NCI-H510A treated with DMSO at 0.1 percent for 48 hours (cell line): ENCODE data around the gene TCERG1L.

Experiments
- DNase-seq: peaks from one replicate; lab custom pipeline; 2025; lab: John Stamatoyannopoulos, UW

The TCERG1L gene

GRCh38 chr10:131227163-131227740 lies 84.3 kb downstream of the TCERG1L start:
- no peak for DNase-seq

DNA sequence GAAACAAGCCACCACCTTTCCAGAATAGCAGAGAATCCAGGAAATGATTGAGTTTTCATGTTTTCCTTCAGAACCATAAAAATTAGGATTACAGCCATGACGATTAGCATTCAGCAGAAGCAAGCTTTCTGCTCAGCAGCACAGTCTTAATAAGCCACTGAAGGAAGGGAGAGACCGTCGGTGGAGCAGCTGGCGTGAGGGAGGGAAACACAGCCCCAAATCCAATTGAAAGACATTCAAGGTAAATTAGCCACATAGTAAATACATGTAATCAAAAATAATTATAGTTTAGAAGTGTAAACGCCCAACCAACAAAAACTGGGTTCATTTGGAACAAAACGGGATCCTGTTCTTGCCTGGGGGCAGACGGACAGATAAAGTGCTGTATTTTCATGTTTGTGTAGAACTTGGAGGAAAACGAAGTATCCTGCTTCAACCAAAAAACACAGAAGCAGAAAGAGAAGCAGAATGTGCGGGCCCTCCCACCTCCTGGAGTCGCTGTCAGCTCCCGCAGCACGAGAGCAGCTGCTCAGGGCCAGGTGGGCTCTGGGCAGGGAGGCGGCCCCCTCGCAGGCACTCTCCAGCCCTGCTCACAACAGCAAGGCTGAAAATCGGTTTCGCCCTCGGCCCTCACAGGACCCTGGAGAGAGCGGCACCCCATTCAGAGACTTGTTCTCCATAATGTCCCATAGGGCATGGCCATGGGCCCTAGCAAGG lies 84.9 kb downstream of the TCERG1L start:
- no peak for DNase-seq

GRCh38 chr10:131224106-131224505 lies 87.4 kb downstream of the TCERG1L start:
- DNase-seq = no peak

DNA sequence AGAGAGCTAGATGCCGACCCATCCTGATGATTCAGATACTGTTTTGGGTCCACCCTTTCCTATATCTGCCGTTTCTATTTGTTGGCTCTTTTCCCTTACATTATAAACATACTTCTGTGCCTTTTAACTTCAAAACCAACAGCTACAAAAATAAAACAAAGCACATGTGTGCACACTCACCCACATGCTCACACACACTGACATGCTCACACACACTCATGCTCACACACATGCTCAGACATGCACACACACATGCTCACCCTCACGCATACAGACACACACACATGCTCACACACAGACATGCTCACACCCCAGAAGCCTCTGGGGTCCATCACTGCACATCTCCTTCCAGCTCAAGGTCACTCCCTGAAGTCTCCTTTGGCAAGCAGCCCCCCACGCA lies 88.1 kb downstream of the TCERG1L start:
- DNase-seq = no peak

- no peak for DNase-seq
Observed at GRCh38 chr10:131222986-131223385, 88.5 kb downstream of the TCERG1L start.

DNA sequence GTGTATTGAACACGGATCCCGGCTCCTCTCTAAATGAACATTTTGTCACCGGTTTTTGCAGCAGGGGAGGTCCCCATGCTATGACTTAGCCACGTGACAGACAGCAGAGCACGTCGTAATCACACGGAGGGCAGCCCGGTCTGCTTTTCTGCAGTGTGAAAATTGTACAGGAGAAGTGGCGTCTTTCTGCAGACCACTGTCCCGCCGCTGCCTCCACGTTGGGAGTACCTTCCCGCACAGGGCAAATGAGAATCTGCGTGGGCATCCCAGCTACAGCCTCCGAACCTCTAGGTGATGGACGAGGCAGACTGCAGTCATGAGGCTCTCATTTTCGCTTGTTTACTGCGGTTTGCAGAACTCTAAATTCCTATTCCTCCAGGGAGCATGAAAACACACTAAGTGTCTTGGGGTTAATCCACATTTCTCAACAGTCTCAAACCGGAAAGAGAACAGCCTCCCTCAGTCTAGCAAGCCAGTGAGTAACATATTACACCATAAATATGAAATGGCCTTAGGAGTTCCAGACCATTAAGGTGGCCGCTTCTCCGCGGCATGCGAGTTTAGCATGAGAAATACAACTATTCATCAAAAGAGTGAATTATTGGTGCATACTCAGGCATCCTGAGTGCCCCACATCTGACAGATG lies 89.8 kb downstream of the TCERG1L start:
- no peak for DNase-seq

GRCh38 chr10:131220601-131221171 lies 90.8 kb downstream of the TCERG1L start:
- DNase-seq = no peak

DNA sequence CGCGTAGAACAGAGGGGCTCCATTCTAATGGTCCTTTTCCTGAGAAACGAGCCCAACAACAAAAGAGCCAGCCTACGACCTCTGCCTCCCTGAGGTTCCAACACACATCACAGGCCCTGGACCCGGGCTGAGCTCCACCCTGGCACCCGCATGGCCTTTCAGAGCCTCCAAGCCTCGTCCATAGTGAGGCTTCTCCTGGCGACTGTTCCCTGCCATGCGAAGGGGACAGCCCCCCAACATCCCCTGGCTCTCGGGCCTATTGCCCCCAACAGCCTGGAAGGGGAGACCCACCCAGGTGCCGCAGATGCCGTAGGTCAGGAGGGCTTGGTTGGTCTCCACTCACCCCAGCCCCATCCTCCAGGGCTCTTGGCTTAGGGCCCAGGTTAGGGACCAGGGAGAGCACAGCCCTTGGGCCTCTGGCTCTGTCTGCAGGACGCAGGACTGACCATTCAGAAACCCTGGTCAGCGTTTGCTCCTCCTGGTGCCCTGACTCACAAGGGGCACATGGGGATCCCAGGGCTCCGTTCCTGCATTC lies 91.5 kb downstream of the TCERG1L start:
- DNase-seq = no peak

GRCh38 chr10:131219584-131219886 lies 92.0 kb downstream of the TCERG1L start:
- DNase-seq = no peak

DNA sequence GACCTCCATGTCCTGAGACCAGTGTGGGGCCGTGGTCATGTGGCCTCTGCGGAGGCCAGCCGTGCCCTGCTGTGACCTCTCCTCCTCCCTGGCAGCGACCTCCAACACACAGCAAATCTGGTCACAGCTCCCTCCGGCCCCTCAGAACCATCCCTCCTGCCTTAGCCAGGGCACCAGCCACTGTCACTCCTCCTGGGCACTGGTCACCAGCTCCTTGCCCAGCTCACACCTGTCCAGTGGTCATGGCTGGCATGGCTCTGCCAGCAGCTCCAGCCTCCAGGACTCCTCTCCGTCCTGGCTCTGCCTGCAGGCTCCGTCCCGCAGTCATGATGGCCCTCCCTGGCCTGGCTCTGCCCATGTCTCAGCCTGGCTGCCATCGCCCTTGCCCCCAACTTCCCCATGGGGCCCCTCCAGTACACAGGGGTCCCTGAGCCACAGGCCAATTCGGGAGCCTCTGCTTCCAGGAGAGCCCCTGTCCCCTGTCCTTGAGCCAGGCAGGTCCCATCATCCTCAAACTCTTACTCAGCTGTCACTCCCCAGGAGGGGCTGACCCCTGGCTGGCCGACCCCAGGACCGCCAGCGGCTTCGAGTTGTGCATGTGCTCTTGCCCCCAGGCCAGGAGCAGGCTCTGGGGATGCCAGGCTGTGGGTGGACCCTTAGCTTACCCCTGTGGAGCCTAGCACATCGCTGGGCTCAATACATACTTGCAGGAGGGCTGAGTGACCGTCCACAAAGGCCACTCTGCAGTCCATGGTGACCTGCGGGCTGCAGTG lies 92.5 kb downstream of the TCERG1L start:
- no peak for DNase-seq

- no peak for DNase-seq
Observed at GRCh38 chr10:131216681-131217230, 94.8 kb downstream of the TCERG1L start.

- no peak for DNase-seq
Observed at GRCh38 chr10:131215776-131216175, 95.7 kb downstream of the TCERG1L start.

DNA sequence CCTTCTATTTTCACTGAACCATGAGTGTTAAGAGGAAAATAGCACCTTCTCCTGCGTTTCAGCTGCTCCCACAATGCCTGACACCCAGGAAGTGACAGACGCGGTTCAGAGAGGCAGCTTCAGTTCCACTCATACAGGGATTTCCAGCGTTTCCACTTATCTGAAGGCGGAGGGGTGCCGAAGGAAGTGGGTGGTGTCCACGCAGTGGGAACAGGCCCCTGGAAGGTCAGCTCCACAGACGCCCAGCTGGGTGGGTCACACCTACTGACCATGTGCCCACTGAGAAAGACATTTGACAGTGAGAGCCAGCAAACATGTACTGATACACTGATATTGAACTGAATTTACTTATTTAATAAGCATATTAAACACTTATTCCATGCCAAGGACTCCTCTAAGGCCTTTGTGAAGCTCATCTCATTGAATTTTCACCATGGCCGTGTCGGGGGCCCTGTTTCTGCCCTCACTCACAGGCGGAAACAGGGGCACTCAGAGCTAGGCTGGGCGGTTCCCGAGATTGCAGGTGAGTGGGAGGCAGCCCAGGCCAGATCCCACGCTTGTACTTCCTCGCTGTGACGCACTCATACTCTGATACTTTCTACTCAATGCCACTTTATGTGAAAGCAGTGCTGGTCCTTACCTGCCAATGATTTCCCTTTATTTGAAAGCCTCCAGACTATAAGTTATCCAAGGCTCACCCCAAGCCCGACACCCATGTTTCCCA lies 96.8 kb downstream of the TCERG1L start:
- DNase-seq = no peak

GRCh38 chr10:131213741-131214505 lies 97.6 kb downstream of the TCERG1L start:
- DNase-seq = no peak

- no peak for DNase-seq
Observed at GRCh38 chr10:131212763-131213325, 98.7 kb downstream of the TCERG1L start.

DNA sequence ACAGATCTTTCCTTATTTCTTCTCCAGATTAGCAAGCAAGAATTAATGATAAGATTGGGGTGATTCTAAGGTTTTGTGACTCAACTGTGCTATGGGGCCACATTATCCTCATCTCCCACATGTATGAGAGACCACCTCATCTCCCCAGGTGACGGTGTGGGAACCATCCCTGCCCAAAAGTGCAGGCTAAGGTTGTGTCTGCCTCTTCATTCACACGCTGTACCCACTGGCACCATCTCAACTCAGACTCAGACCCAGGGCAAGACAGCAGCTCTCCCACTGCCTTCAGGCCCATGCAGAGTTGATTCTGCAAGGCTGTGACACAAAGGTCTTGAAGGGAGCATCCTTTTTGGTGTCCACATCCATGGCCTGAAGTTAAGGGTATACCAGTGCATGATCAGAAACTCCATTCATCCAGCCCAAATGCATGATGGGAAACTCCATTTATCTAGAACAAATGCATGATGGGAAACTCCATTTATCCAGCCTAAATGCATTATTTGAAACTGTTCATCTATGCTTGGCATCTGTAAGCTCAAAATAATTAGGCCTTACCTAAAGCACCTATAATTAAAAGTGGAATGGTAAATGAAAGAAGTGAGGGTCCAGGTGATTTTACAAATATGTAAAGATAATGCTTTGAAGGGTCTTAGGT lies 99.4 kb downstream of the TCERG1L start:
- no peak for DNase-seq

GRCh38 chr10:131211559-131211958 lies 100.0 kb downstream of the TCERG1L start:
- DNase-seq = no peak

DNA sequence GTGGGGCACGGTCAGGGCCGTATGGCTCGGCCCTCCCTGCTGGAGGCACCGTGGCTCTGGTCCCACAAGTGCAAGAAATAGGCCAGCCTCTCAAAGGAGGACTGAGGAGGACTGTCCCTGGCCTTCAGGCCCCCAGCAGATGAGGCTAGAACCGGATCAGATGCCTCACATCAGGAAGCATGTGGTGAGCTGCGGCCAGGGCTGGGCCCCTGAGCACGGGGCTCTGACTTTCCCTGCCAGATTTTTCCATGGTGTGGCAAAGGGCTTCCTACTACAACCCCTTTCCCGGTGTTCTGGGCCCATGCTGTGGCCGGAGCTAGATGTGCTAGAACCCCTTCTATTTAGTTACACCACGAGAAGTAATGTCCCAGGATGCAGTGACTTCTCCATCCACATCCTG lies 100.4 kb downstream of the TCERG1L start:
- no peak for DNase-seq

DNA sequence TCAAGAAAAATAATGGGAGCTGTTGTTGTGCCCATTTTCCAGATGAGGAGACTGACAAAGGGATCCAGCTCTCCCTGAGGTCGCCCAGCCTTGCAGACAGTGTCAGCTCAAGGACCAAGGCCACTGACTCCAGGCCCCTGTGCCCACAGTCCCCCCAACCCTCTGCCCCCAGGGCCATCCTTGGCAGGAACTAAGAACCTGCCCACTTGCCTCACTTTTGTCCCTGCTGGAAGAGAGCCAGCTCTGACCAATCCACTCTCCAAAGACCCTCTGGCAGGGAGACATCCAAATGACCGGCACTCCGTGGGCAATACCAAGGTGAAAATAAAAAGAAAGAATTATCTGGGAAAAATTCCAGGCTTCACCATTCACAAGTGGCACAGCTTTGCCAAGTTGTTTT lies 101.3 kb downstream of the TCERG1L start:
- DNase-seq = no peak
